ENCODE data around the gene SLN.

The SLN gene

GRCh38 chr11:107719073-107719472 is 7.2 kb upstream of the SLN start:
- DNase-seq = no peak

- no peak for DNase-seq
These were observed 5.2 kb upstream of the SLN start for GRCh38 chr11:107716884-107717532.

- DNase-seq = no peak
These were observed 1.2 kb upstream of the SLN start for GRCh38 chr11:107713009-107713408.

GRCh38 chr11:107710301-107710700 is 1.6 kb downstream of the SLN start:
- DNase-seq = no peak

GRCh38 chr11:107708792-107709191 is 3.1 kb downstream of the SLN start:
- DNase-seq = no peak

- no peak for DNase-seq
These were observed 4.0 kb downstream of the SLN start for GRCh38 chr11:107707807-107708206.

- DNase-seq = no peak
These were observed 4.6 kb downstream of the SLN start for GRCh38 chr11:107707215-107707671.

- DNase-seq = no peak
These were observed 5.3 kb downstream of the SLN start for GRCh38 chr11:107706531-107706930.

GRCh38 chr11:107705027-107705426 is 6.8 kb downstream of the SLN start:
- DNase-seq = no peak

GRCh38 chr11:107704451-107704850 is 7.4 kb downstream of the SLN start:
- no peak for DNase-seq

GRCh38 chr11:107702723-107703122 is 9.1 kb downstream of the SLN start:
- DNase-seq = no peak

GRCh38 chr11:107702109-107702660 is 9.7 kb downstream of the SLN start:
- no peak for DNase-seq

- DNase-seq = no peak
These were observed 12.2 kb downstream of the SLN start for GRCh38 chr11:107699371-107700285.

- no peak for DNase-seq
These were observed 14.6 kb downstream of the SLN start for GRCh38 chr11:107697291-107697690.

- DNase-seq = no peak
These were observed 15.7 kb downstream of the SLN start for GRCh38 chr11:107696140-107696539.

GRCh38 chr11:107695446-107695845 is 16.4 kb downstream of the SLN start:
- DNase-seq = no peak

- DNase-seq = no peak
These were observed 20.7 kb downstream of the SLN start for GRCh38 chr11:107691000-107691750.

GRCh38 chr11:107689317-107690202 is 22.3 kb downstream of the SLN start:
- DNase-seq = peak in 5 of 6 experiments; percentile 22 to 57 (median 25)

- DNase-seq = no peak
These were observed 23.4 kb downstream of the SLN start for GRCh38 chr11:107688322-107688918.

- no peak for DNase-seq
These were observed 28.0 kb downstream of the SLN start for GRCh38 chr11:107683807-107684206.

GRCh38 chr11:107683061-107683460 is 28.8 kb downstream of the SLN start:
- no peak for DNase-seq

- DNase-seq = no peak
These were observed 29.3 kb downstream of the SLN start for GRCh38 chr11:107682572-107682971.

Measured in stimulated activated naive CD4-positive, alpha-beta T cell (primary cell).